ENCODE data around the gene PRSS33. TPM values are rescaled to one million over a fixed set of nuclear protein-coding genes. Genes with fewer than 3 reads are reported as not detected.

Gene PRSS33
- total RNA-seq, 4 donors from 2014 or later: not detected

GRCh38 chr16:2736476-2737237 lies 50.7 kb downstream of the PRSS33 start:
- H3K4me3 ChIP-seq: no peak overlapping the region
- H3K4me1 ChIP-seq: peaks cover 0 to 18% (median 4%) of the 10 kb centered on the region in 3 donors
- H3K36me3 ChIP-seq: no peaks in the 10 kb centered on the region
- intact Hi-C loops (cut with DNase I): no loop called here
- 91 to 94% methylated on average over 3 to 7 of the region's 11 CpGs for WGBS, 2 donors
- peaks cover 0 to 43% (median 0%) of the 10 kb centered on the region in 4 donors for H3K27me3 ChIP-seq
- no peaks in the 10 kb centered on the region for H3K9me3 ChIP-seq
- H3K27ac ChIP-seq: no peak overlapping the region
- DNase-seq: no peak
- TF ChIP-seq CTCF (IDR thresholded peaks at IDR 0.05) (no peak), POLR2A (IDR thresholded peaks at IDR 0.05) (no peak)

- no peak for TF ChIP-seq CTCF (IDR thresholded peaks at IDR 0.05)
- no peak for TF ChIP-seq POLR2A (IDR thresholded peaks at IDR 0.05)
These were observed 52.4 kb downstream of the PRSS33 start for GRCh38 chr16:2734844-2735515.

More at GRCh38 chr16:2734844-2735515, 52.4 kb downstream of the PRSS33 start:
- Histone ChIP-seq H3K36me3 (no peaks in the 10 kb centered on the region), H3K27me3 (peaks cover 0 to 42% (median 0%) of the 10 kb centered on the region in 4 donors), H3K9me3 (no peaks in the 10 kb centered on the region), H3K27ac (no peak overlapping the region), H3K4me3 (no peak overlapping the region), H3K4me1 (peaks cover 0 to 14% (median 4%) of the 10 kb centered on the region in 3 donors)
- 71 to 81% methylated on average over 10 of the region's 10 CpGs for WGBS, 2 donors
- no peak for DNase-seq
- intact Hi-C loops (cut with DNase I): no loop called here

Small RNA genes within 50 kb of the gene (small RNA-seq; reads per million reads assigned to genes)
- gene SNORA3C: 0 to 0.14 (median 0) reads per million in 4 donors

Other genes starting within 250 kb of the PRSS33 start
- 10 to 100 TPM; 18.3 to 28.2 (median 23.3) TPM for gene PDPK1, start 249.5 kb downstream of the PRSS33 start, total RNA-seq
- 10 to 100 TPM; 24.8 to 51.9 (median 40.3) TPM for gene KCTD5, start 105.0 kb downstream of the PRSS33 start, total RNA-seq
- gene PRSS27, start 67.3 kb downstream of the PRSS33 start, total RNA-seq: 100 to 1,000 TPM; 188 to 463 (median 228) TPM
- gene SRRM2, start 34.9 kb downstream of the PRSS33 start, total RNA-seq: 100 to 1,000 TPM in 3 of 4 donors, 10 to 100 TPM in 1; 80.7 to 290 (median 233) TPM
- 100 to 1,000 TPM; 186 to 446 (median 288) TPM for gene ELOB, start 10.3 kb downstream of the PRSS33 start, total RNA-seq
- gene PRSS41, start 10.9 kb upstream of the PRSS33 start, total RNA-seq: not detected
- gene PRSS21, start 29.7 kb upstream of the PRSS33 start, total RNA-seq: 1 to 10 TPM in 1 of 4 donors, not detected in 3; 1.5 TPM
- 10 to 100 TPM in 1 of 4 donors, under 1 TPM in 2, not detected in 1; 0.34 to 38.5 (median 0.44) TPM for gene ZG16B, start 42.7 kb upstream of the PRSS33 start, total RNA-seq
- 100 to 1,000 TPM in 2 of 4 donors, 10 to 100 TPM in 2; 36.6 to 149 (median 113) TPM for gene PRSS22, start 70.6 kb upstream of the PRSS33 start, total RNA-seq
- gene FLYWCH2, start 95.7 kb upstream of the PRSS33 start, total RNA-seq: 10 to 100 TPM; 18.9 to 47.9 (median 39.5) TPM
- 10 to 100 TPM; 25.4 to 52.1 (median 27.1) TPM for gene FLYWCH1, start 124.4 kb upstream of the PRSS33 start, total RNA-seq
- 1 to 10 TPM in 2 of 4 donors, under 1 TPM in 1, not detected in 1; 0.19 to 3.9 (median 2.1) TPM for gene KREMEN2, start 176.7 kb upstream of the PRSS33 start, total RNA-seq
- gene PAQR4, start 181.8 kb upstream of the PRSS33 start, total RNA-seq: 10 to 100 TPM in 1 of 4 donors, 1 to 10 TPM in 3; 2.9 to 18.8 (median 8.0) TPM
- gene PKMYT1, start 192.9 kb upstream of the PRSS33 start, total RNA-seq: 10 to 100 TPM in 3 of 4 donors, 1 to 10 TPM in 1; 4.2 to 33.1 (median 13.0) TPM
- gene CLDN9, start 225.4 kb upstream of the PRSS33 start, total RNA-seq: not detected
- not detected for gene CLDN6, start 230.6 kb upstream of the PRSS33 start, total RNA-seq
- 10 to 100 TPM; 15.3 to 46.0 (median 28.6) TPM for gene TNFRSF12A, start 232.8 kb upstream of the PRSS33 start, total RNA-seq
- 10 to 100 TPM; 17.9 to 32.4 (median 18.4) TPM for gene HCFC1R1, start 236.4 kb upstream of the PRSS33 start, total RNA-seq
- 10 to 100 TPM; 17.4 to 27.9 (median 25.8) TPM for gene THOC6, start 236.5 kb upstream of the PRSS33 start, total RNA-seq
- gene BICDL2, start 249.4 kb upstream of the PRSS33 start, total RNA-seq: 100 to 1,000 TPM in 2 of 4 donors, 10 to 100 TPM in 2; 54.9 to 204 (median 96.4) TPM